ENCODE results near the gene PCDHB13. TPM values are rescaled to one million over a fixed set of nuclear protein-coding genes. Genes with fewer than 3 reads are reported as not detected.
"Not testable (repeated sequence)": the region's sequence is repeated elsewhere in the genome, so short reads cannot be mapped to it uniquely, and the experiment has no call there.

PCDHB13 gene
- total RNA-seq, 1 experiment from 2014 or later, result 0.40 TPM

- DNase-seq, result no peak
- Histone ChIP-seq H3K36me3 (ENCODE audit: low read depth, low read length) (no peaks in the 10 kb centered on the region), H3K27me3 (ENCODE audit: low read length) (no peaks in the 10 kb centered on the region), H3K9me2 (replicated peaks; ENCODE audit: low read length) (no peaks in the 10 kb centered on the region), H3K9me3 (ENCODE audit: low read length) (peaks cover 12% of the 10 kb centered on the region), H3F3A (ENCODE audit: low read length, unreplicated experiment) (no peaks in the 10 kb centered on the region), H3K4me2 (ENCODE audit: low read length) (no peak overlapping the region), H3K4me3 (ENCODE audit: low read length) (no peak overlapping the region), H4K20me1 (ENCODE audit: low read length) (no peaks in the 10 kb centered on the region), H3K9ac (ENCODE audit: low read length) (no peak overlapping the region), H2AFZ (ENCODE audit: low read length) (no peak overlapping the region), H3K4me1 (ENCODE audit: insufficient read depth, low read length) (no peaks in the 10 kb centered on the region), H3K79me2 (ENCODE audit: low read length) (no peaks in the 10 kb centered on the region), H3K27ac (ENCODE audit: low read length) (no peak overlapping the region)
- BruUV-seq (replicated peaks), result no TSS peak
- TF ChIP-seq EZH2phosphoT487 (IDR thresholded peaks at IDR 0.05; ENCODE audit: borderline replicate concordance, low read length) (no peak), EZH2 (IDR thresholded peaks at IDR 0.05; ENCODE audit: low read length, unreplicated experiment) (no peak)
- TF ChIP-seq, protein P1, sequence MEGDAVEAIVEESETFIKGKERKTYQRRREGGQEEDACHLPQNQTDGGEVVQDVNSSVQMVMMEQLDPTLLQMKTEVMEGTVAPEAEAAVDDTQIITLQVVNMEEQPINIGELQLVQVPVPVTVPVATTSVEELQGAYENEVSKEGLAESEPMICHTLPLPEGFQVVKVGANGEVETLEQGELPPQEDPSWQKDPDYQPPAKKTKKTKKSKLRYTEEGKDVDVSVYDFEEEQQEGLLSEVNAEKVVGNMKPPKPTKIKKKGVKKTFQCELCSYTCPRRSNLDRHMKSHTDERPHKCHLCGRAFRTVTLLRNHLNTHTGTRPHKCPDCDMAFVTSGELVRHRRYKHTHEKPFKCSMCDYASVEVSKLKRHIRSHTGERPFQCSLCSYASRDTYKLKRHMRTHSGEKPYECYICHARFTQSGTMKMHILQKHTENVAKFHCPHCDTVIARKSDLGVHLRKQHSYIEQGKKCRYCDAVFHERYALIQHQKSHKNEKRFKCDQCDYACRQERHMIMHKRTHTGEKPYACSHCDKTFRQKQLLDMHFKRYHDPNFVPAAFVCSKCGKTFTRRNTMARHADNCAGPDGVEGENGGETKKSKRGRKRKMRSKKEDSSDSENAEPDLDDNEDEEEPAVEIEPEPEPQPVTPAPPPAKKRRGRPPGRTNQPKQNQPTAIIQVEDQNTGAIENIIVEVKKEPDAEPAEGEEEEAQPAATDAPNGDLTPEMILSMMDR (conservative IDR thresholded peaks at IDR 0.05; ENCODE audit: low read depth, low read length), result no peak
- ChIA-PET POLR2A (ENCODE audit: unreplicated experiment) (no interaction called here), CTCF (no interaction called here)
- intact Hi-C loops (cut with micrococcal nuclease), result no loop called here
- no peak for ATAC-seq
These were observed 33.4 kb upstream of the PCDHB13 start for GRCh38 chr5:141180313-141180712.

GRCh38 chr5:141182248-141182647 lies 31.5 kb upstream of the PCDHB13 start, which contains the start of gene PCDHB16:
Gene PCDHB16 (plus strand): TSS chr5:141182387. CDS start chr5:141182560, 173 bp downstream.
- H3K27ac ChIP-seq (ENCODE audit: low read length), result no peak within 1 kb of the TSS
- ATAC-seq, result no peak
- H3K9me3 ChIP-seq (ENCODE audit: low read length), result peaks cover 2% of the 10 kb centered on the region; the same call in 1 of the 2 replicates
- no peaks in the 10 kb centered on the region for H3K4me1 ChIP-seq (ENCODE audit: insufficient read depth, low read length)
- no peak within 1 kb of the TSS for H3K4me2 ChIP-seq (ENCODE audit: low read length)
- ChIA-PET CTCF (no interaction called here), POLR2A (ENCODE audit: unreplicated experiment) (interaction anchor here (0.6 kb wide), 1 partner anchor 24 kb away, joined by 3 read pairs; no protein-coding TSS in a partner anchor)
- no TSS peak for BruUV-seq (replicated peaks)
- no peak within 1 kb of the TSS for H3K4me3 ChIP-seq (ENCODE audit: low read length)
- intact Hi-C loops (cut with micrococcal nuclease), result no loop called here
- H3F3A ChIP-seq (ENCODE audit: low read length, unreplicated experiment), result no peaks in the 10 kb centered on the region
- no peaks in the 10 kb centered on the region for H3K79me2 ChIP-seq (ENCODE audit: low read length)
- no peaks in the 10 kb centered on the region for H3K9me2 ChIP-seq (replicated peaks; ENCODE audit: low read length)
- TF ChIP-seq, protein P1 (conservative IDR thresholded peaks at IDR 0.05; ENCODE audit: low read depth, low read length), result no peak
- TF ChIP-seq EZH2phosphoT487 (IDR thresholded peaks at IDR 0.05; ENCODE audit: borderline replicate concordance, low read length) (no peak), EZH2 (IDR thresholded peaks at IDR 0.05; ENCODE audit: low read length, unreplicated experiment) (no peak)
- no peak within 1 kb of the TSS for H3K9ac ChIP-seq (ENCODE audit: low read length)
- no peaks in the 10 kb centered on the region for H3K27me3 ChIP-seq (ENCODE audit: low read length)
- peaks cover 3% of the 10 kb centered on the region; the same call in 1 of the 2 replicates for H3K36me3 ChIP-seq (ENCODE audit: low read depth, low read length)
- no peaks in the 10 kb centered on the region for H4K20me1 ChIP-seq (ENCODE audit: low read length)
- H2AFZ ChIP-seq (ENCODE audit: low read length), result no peak within 1 kb of the TSS
- no peak for DNase-seq

GRCh38 chr5:141184117-141184855 lies 29.4 kb upstream of the PCDHB13 start:
- H3K4me1 ChIP-seq (ENCODE audit: insufficient read depth, low read length); DNase-seq; POLR2A ChIA-PET (ENCODE audit: unreplicated experiment); H3K9me2 ChIP-seq (replicated peaks; ENCODE audit: low read length); H3F3A ChIP-seq (ENCODE audit: low read length, unreplicated experiment); H3K9ac ChIP-seq (ENCODE audit: low read length); H3K27me3 ChIP-seq (ENCODE audit: low read length); H4K20me1 ChIP-seq (ENCODE audit: low read length); H3K4me3 ChIP-seq (ENCODE audit: low read length); H3K9me3 ChIP-seq (ENCODE audit: low read length); H2AFZ ChIP-seq (ENCODE audit: low read length); H3K36me3 ChIP-seq (ENCODE audit: low read depth, low read length); BruUV-seq (replicated peaks); H3K79me2 ChIP-seq (ENCODE audit: low read length); ATAC-seq; H3K4me2 ChIP-seq (ENCODE audit: low read length); H3K27ac ChIP-seq (ENCODE audit: low read length); CTCF ChIA-PET; intact Hi-C loops (cut with micrococcal nuclease): not testable (repeated sequence)
